Erythroblast (primary cell): Measurements from ENCODE around the gene SAMD4B.

Experiments used
- GATA1 ChIP-seq: IDR thresholded peaks from 2 replicates; pipeline ENCODE4 v1.6.1; 2011; ENCODE audit warnings: low read depth, mild to moderate bottlenecking, control low read depth, low read length, moderate library complexity
- POLR2A ChIP-seq: IDR thresholded peaks from 2 replicates; pipeline ENCODE4 v1.6.1; 2011; ENCODE audit warnings: mild to moderate bottlenecking, low read length

- TF ChIP-seq POLR2A: no peak
- no peak for TF ChIP-seq GATA1
These were observed 42.8 kb upstream of the SAMD4B start for GRCh38 chr19:39299404-39299803.
